DMS114 treated with DMSO at 0.1 percent for 48 hours (cell line): ENCODE results near the gene SRGAP3.

ENCODE experiments used
- DNase-seq: peaks from one replicate; lab custom pipeline; 2025; ENCODE audit not compliant: unreplicated experiment; lab: John Stamatoyannopoulos, UW

Gene SRGAP3

GRCh38 chr3:9229325-9229724 is 20.1 kb downstream of the SRGAP3 start:
- DNase-seq: no peak

GRCh38 chr3:9226326-9226725 is 23.1 kb downstream of the SRGAP3 start:
- no peak for DNase-seq

GRCh38 chr3:9225268-9225667 is 24.2 kb downstream of the SRGAP3 start:
- no peak for DNase-seq

- DNase-seq: no peak
These were observed 25.0 kb downstream of the SRGAP3 start for GRCh38 chr3:9224490-9224889.

GRCh38 chr3:9223672-9224071 is 25.8 kb downstream of the SRGAP3 start:
- no peak for DNase-seq

GRCh38 chr3:9222956-9223639 is 26.3 kb downstream of the SRGAP3 start:
- DNase-seq: no peak

- DNase-seq: no peak
These were observed 27.4 kb downstream of the SRGAP3 start for GRCh38 chr3:9222049-9222448.

- DNase-seq: no peak
These were observed 31.0 kb downstream of the SRGAP3 start for GRCh38 chr3:9218514-9218846.

GRCh38 chr3:9217784-9218513 is 31.5 kb downstream of the SRGAP3 start:
- DNase-seq: no peak

- DNase-seq: no peak
These were observed 32.7 kb downstream of the SRGAP3 start for GRCh38 chr3:9216736-9217135.

GRCh38 chr3:9214599-9214998 is 34.8 kb downstream of the SRGAP3 start:
- DNase-seq: no peak

- no peak for DNase-seq
These were observed 35.3 kb downstream of the SRGAP3 start for GRCh38 chr3:9214185-9214584.

GRCh38 chr3:9213019-9213634 is 36.3 kb downstream of the SRGAP3 start:
- DNase-seq: no peak

GRCh38 chr3:9211155-9211950 is 38.1 kb downstream of the SRGAP3 start:
- DNase-seq: no peak

GRCh38 chr3:9209777-9210176 is 39.7 kb downstream of the SRGAP3 start:
- DNase-seq: no peak

GRCh38 chr3:9208605-9209152 is 40.8 kb downstream of the SRGAP3 start:
- DNase-seq: no peak

GRCh38 chr3:9207116-9207763 is 42.2 kb downstream of the SRGAP3 start:
- DNase-seq: no peak

GRCh38 chr3:9206287-9206686 is 43.2 kb downstream of the SRGAP3 start:
- no peak for DNase-seq

- DNase-seq: no peak
These were observed 43.9 kb downstream of the SRGAP3 start for GRCh38 chr3:9205345-9206143.
